AG04449 (cell line): ENCODE data around the gene TESPA1.
"Not testable (repeated sequence)": the region's sequence is repeated elsewhere in the genome, so short reads cannot be mapped to it uniquely, and the experiment has no call there.

Experiments used
- CTCF ChIA-PET: fragments of 350-600 bp; formaldehyde crosslinking; extraction: SDS; loops from one replicate; lab custom pipeline; 2021; ENCODE audit warnings: antibody characterized with exemption; lab: Yijun Ruan, JAX
- POLR2A ChIA-PET: fragments of 400-600, 350-600 bp; formaldehyde crosslinking; extraction: SDS; loops from one replicate; lab custom pipeline; 2020; ENCODE audit warnings: antibody characterized with exemption, inconsistent platforms; lab: Yijun Ruan, JAX
- DNase-seq: peaks from one replicate; pipeline ENCODE4 v3.0.0-alpha.2; 2010; ENCODE audit warnings: low read depth, low spot score
- H3K4me3 ChIP-seq: 2 replicates; pipeline ENCODE4 v1.5.1; 2011; ENCODE audit warnings: low read depth, mild to moderate bottlenecking, control low read depth, low read length
- CTCF ChIP-seq: IDR thresholded peaks from one replicate; pipeline ENCODE4 v1.5.1; 2011; ENCODE audit warnings: mild to moderate bottlenecking, moderate library complexity, low read length, control low read depth, inconsistent platforms; ENCODE audit not compliant: insufficient read depth; ENCODE audit errors: missing control alignments

Gene TESPA1

GRCh38 chr12:54987611-54988231 is 3.2 kb upstream of the TESPA1 start:
- ChIA-PET CTCF (interaction anchor here (1.1 kb wide), 1 partner anchor 11 kb away, joined by 3 read pairs; no protein-coding TSS in a partner anchor), POLR2A (no interaction called here)
- no peak for TF ChIP-seq CTCF

GRCh38 chr12:54986773-54987172 is 2.2 kb upstream of the TESPA1 start:
- DNase-seq, H3K4me3 ChIP-seq, POLR2A ChIA-PET: not testable (repeated sequence)
- CTCF ChIA-PET: interaction anchor here (1.2 to 1.3 kb wide), 2 partner anchors 8 to 87 kb away, joined by 4 read pairs; no protein-coding TSS in a partner anchor

More at GRCh38 chr12:54987611-54988231, 3.2 kb upstream of the TESPA1 start:
- H3K4me3 ChIP-seq: no peak overlapping the region
- no peak for DNase-seq

- H3K4me3 ChIP-seq: no peak overlapping the region
- ChIA-PET POLR2A (interaction anchor here (0.6 kb wide), 1 partner anchor 77 kb away, joined by 5 read pairs; no protein-coding TSS in a partner anchor), CTCF (interaction anchor here (0.9 to 1.4 kb wide), 2 partner anchors 9 to 11 kb away, joined by 4 to 6 read pairs; no protein-coding TSS in a partner anchor)
- no peak for DNase-seq
- no peak for TF ChIP-seq CTCF
Measured at GRCh38 chr12:54983536-54984101, 943 bp downstream of the TESPA1 start.

GRCh38 chr12:54981796-54982195 is 2.8 kb downstream of the TESPA1 start:
- no peak overlapping the region for H3K4me3 ChIP-seq
- no peak for TF ChIP-seq CTCF
- CTCF ChIA-PET: interaction anchor here (1.2 kb wide), 1 partner anchor 11 kb away, joined by 3 read pairs; no protein-coding TSS in a partner anchor
- DNase-seq: no peak
- POLR2A ChIA-PET: no interaction called here

DNA sequence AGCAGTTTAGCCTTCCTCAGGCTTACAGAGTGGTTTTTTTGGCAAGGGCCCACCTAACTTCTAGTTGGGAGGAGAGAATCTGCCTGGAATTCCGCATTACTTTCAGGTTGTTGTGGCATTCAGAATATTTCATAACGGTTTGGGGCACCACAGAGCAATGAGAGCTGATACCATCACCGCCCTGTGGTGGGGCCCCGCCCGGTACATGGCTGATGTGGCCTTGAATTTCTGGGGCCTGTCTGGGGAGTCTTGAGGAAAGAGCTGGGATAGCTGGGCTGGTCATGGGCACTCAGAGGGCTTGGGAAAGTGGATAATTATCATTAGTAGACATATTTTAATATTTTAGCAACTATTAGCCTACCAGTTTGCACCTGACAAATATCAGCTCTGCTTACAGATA is 4.2 kb downstream of the TESPA1 start:
- CTCF ChIA-PET: interaction anchor here (5.5 kb wide), 1 partner anchor 13 kb away, joined by 38 read pairs; no protein-coding TSS in a partner anchor
- DNase-seq: no peak

DNA sequence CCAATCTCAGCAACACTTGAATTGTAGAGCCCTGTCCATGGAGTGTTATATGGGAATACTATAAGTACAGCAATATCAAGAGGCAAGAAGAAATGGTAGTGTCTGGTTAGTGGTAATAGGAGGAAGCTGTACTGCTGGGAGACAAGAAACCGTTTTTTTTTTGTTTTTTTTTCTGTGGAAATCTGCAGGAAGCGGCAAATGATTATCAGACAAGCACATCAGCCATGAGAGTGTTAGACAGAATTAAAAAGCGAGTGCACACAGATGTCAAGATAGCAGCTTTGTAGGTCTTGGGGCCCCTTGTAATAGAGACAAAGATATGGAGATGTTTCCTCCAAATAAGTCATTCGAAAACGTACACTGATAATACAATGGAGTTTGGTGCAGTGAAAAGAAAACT is 6.7 kb downstream of the TESPA1 start:
- TF ChIP-seq CTCF: no peak
- no peak overlapping the region for H3K4me3 ChIP-seq
- no peak for DNase-seq
- POLR2A ChIA-PET: no interaction called here
- CTCF ChIA-PET: interaction anchor here (1.2 to 5.5 kb wide), 2 partner anchors 15 to 228 kb away, joined by 3 to 38 read pairs; no protein-coding TSS in a partner anchor

More for the DNA sequence above, 4.2 kb downstream of the TESPA1 start:
- POLR2A ChIA-PET: no interaction called here
- no peak overlapping the region for H3K4me3 ChIP-seq
- no peak for TF ChIP-seq CTCF
